ENCODE results near the gene ROR2. TPM values are rescaled to one million over a fixed set of nuclear protein-coding genes. Genes with fewer than 3 reads are reported as not detected.

The ROR2 gene
- total RNA-seq, 2 donors from 2014 or later = 37.2 to 43.9 TPM

- H3K9me3 ChIP-seq = no peaks in the 10 kb centered on the region
- no peak overlapping the region for H3K4me3 ChIP-seq
- 45% methylated on average over 4 of the region's 4 CpGs for WGBS
- no peak for TF ChIP-seq POLR2AphosphoS5 (IDR thresholded peaks at IDR 0.05)
- TF ChIP-seq POLR2A (IDR thresholded peaks at IDR 0.05) = no peak
- TF ChIP-seq, protein P1, sequence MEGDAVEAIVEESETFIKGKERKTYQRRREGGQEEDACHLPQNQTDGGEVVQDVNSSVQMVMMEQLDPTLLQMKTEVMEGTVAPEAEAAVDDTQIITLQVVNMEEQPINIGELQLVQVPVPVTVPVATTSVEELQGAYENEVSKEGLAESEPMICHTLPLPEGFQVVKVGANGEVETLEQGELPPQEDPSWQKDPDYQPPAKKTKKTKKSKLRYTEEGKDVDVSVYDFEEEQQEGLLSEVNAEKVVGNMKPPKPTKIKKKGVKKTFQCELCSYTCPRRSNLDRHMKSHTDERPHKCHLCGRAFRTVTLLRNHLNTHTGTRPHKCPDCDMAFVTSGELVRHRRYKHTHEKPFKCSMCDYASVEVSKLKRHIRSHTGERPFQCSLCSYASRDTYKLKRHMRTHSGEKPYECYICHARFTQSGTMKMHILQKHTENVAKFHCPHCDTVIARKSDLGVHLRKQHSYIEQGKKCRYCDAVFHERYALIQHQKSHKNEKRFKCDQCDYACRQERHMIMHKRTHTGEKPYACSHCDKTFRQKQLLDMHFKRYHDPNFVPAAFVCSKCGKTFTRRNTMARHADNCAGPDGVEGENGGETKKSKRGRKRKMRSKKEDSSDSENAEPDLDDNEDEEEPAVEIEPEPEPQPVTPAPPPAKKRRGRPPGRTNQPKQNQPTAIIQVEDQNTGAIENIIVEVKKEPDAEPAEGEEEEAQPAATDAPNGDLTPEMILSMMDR (IDR thresholded peaks at IDR 0.05) = no peak
- DNase-seq (ENCODE audit: low spot score) = no peak
- no peaks in the 10 kb centered on the region for H3K27me3 ChIP-seq (replicated peaks; ENCODE audit: insufficient read depth)
- intact Hi-C loops (cut with DNase I) = no loop called here
- H3K36me3 ChIP-seq = no peaks in the 10 kb centered on the region
- H3K4me1 ChIP-seq (replicated peaks) = peaks cover 2% of the 10 kb centered on the region
- no peak overlapping the region for H3K27ac ChIP-seq
Measured at GRCh38 chr9:91790917-91791316, 159.1 kb downstream of the ROR2 start.

DNA sequence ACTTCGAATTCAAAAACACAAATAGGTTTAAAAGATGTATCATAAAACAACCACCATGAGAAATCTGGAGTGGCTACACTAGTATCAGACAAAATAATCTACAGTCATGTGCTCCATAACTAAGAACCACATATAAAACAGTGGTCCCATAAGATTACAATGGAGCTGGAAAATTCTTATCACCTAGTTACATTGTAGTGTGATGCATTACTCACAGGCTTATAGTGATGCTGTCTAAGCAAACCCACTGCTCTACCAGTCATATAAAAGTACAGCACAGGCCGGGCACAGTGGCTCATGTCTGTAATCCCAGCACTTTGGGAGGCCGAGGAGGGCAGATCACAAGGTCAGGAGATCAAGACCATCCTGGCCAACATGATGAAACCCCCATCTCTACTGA is 160.1 kb downstream of the ROR2 start:
- DNase-seq (ENCODE audit: low spot score) = no peak
- WGBS = 95% methylated on average over 3 of the region's 3 CpGs
- no peaks in the 10 kb centered on the region for H3K9me3 ChIP-seq
- H3K27ac ChIP-seq = no peak overlapping the region
- H3K4me1 ChIP-seq (replicated peaks) = peaks cover 6% of the 10 kb centered on the region
- TF ChIP-seq POLR2AphosphoS5 (IDR thresholded peaks at IDR 0.05) (no peak), POLR2A (IDR thresholded peaks at IDR 0.05) (no peak)
- TF ChIP-seq, protein P1 (IDR thresholded peaks at IDR 0.05) = no peak
- H3K27me3 ChIP-seq (replicated peaks; ENCODE audit: insufficient read depth) = no peaks in the 10 kb centered on the region
- H3K36me3 ChIP-seq = no peaks in the 10 kb centered on the region
- H3K4me3 ChIP-seq = no peak overlapping the region
- intact Hi-C loops (cut with DNase I) = no loop called here

GRCh38 chr9:91787931-91788330 is 162.1 kb downstream of the ROR2 start:
- H3K4me3 ChIP-seq = no peak overlapping the region
- no peaks in the 10 kb centered on the region for H3K36me3 ChIP-seq
- H3K27ac ChIP-seq = no peak overlapping the region
- no peaks in the 10 kb centered on the region for H3K27me3 ChIP-seq (replicated peaks; ENCODE audit: insufficient read depth)
- no peaks in the 10 kb centered on the region for H3K9me3 ChIP-seq
- TF ChIP-seq, protein P1 (IDR thresholded peaks at IDR 0.05) = no peak
- TF ChIP-seq POLR2AphosphoS5 (IDR thresholded peaks at IDR 0.05) = no peak
- no peak for TF ChIP-seq POLR2A (IDR thresholded peaks at IDR 0.05)
- DNase-seq (ENCODE audit: low spot score) = no peak
- peaks cover 12% of the 10 kb centered on the region for H3K4me1 ChIP-seq (replicated peaks)
- intact Hi-C loops (cut with DNase I) = no loop called here

GRCh38 chr9:91786132-91786896 is 163.7 kb downstream of the ROR2 start:
- Histone ChIP-seq H3K36me3 (no peaks in the 10 kb centered on the region), H3K4me1 (replicated peaks) (peaks cover 12% of the 10 kb centered on the region), H3K4me3 (no peak overlapping the region), H3K27ac (no peak overlapping the region), H3K27me3 (replicated peaks; ENCODE audit: insufficient read depth) (no peaks in the 10 kb centered on the region), H3K9me3 (no peaks in the 10 kb centered on the region)
- WGBS = 76% methylated on average over 6 of the region's 6 CpGs
- TF ChIP-seq, protein P1 (IDR thresholded peaks at IDR 0.05) = no peak
- TF ChIP-seq POLR2AphosphoS5 (IDR thresholded peaks at IDR 0.05) (no peak), POLR2A (IDR thresholded peaks at IDR 0.05) (no peak)
- intact Hi-C loops (cut with DNase I) = no loop called here
- DNase-seq (ENCODE audit: low spot score) = no peak

GRCh38 chr9:91785447-91785842 is 164.6 kb downstream of the ROR2 start:
- no peak overlapping the region for H3K27ac ChIP-seq
- H3K36me3 ChIP-seq = no peaks in the 10 kb centered on the region
- intact Hi-C loops (cut with DNase I) = no loop called here
- DNase-seq (ENCODE audit: low spot score) = no peak
- H3K9me3 ChIP-seq = no peaks in the 10 kb centered on the region
- H3K4me1 ChIP-seq (replicated peaks) = peaks cover 12% of the 10 kb centered on the region
- no peak for TF ChIP-seq POLR2A (IDR thresholded peaks at IDR 0.05)
- no peak for TF ChIP-seq POLR2AphosphoS5 (IDR thresholded peaks at IDR 0.05)
- TF ChIP-seq, protein P1 (IDR thresholded peaks at IDR 0.05) = no peak
- H3K4me3 ChIP-seq = no peak overlapping the region
- WGBS = 77% methylated on average over 5 of the region's 5 CpGs
- H3K27me3 ChIP-seq (replicated peaks; ENCODE audit: insufficient read depth) = no peaks in the 10 kb centered on the region
